ENCODE measurements around the gene GPATCH2L.

Gene GPATCH2L

GRCh38 chr14:76163668-76164363, 12.1 kb downstream of the GPATCH2L start:
- Mint-ChIP-seq H3K4me1 (peaks cover 50% of the 10 kb centered on the region), H3K9me3 (no peaks in the 10 kb centered on the region), H3K4me3 (no peak overlapping the region), H3K36me3 (peaks cover 63% of the 10 kb centered on the region), H3K27ac (no peak overlapping the region)
- DNase-seq (ENCODE audit: low spot score in 2 of 2) (no peak), ATAC-seq (no peak)

- Mint-ChIP-seq H3K4me1 (peaks cover 27% of the 10 kb centered on the region), H3K9me3 (no peaks in the 10 kb centered on the region), H3K36me3 (peaks cover 86% of the 10 kb centered on the region), H3K4me3 (no peak overlapping the region), H3K27ac (peak overlapping the region; percentile 43)
- DNase-seq (ENCODE audit: low spot score in 2 of 2) (no peak), ATAC-seq (no peak)
These were observed 16.8 kb downstream of the GPATCH2L start for GRCh38 chr14:76168531-76168930.

- ATAC-seq (no peak), DNase-seq (ENCODE audit: low spot score in 2 of 2) (no peak)
These were observed 18.1 kb downstream of the GPATCH2L start for GRCh38 chr14:76169776-76170175.

DNA sequence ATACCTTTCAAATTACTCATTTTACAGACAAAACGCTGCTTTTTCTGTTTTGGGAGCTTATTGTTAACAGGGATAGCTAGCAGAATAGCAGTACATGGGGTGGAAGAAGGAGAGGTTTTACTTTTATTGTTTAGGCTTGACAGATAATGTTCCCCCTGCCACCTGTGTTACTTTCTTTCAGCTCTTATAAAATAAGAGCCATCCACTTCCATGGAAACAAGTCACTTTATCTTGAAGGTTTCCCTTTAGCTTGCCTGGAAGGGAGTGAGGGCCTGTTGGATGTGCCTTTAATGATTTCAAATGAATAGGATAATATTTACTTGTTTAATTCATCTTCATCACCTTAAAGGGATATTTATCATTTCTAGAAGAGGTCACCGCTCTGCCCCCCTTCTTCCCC, 23.3 kb downstream of the GPATCH2L start:
- H3K9me3 Mint-ChIP-seq, result no peaks in the 10 kb centered on the region
- ATAC-seq (no peak), DNase-seq (ENCODE audit: low spot score in 2 of 2) (no peak)
- H3K27ac Mint-ChIP-seq, result no peak overlapping the region
- no peaks in the 10 kb centered on the region for H3K4me1 Mint-ChIP-seq
- peaks cover 94% of the 10 kb centered on the region for H3K36me3 Mint-ChIP-seq
- no peak overlapping the region for H3K4me3 Mint-ChIP-seq

More at GRCh38 chr14:76169776-76170175, 18.1 kb downstream of the GPATCH2L start:
- H3K4me1 Mint-ChIP-seq, result peaks cover 18% of the 10 kb centered on the region
- no peak overlapping the region for H3K27ac Mint-ChIP-seq
- H3K36me3 Mint-ChIP-seq, result peaks cover 93% of the 10 kb centered on the region
- no peak overlapping the region for H3K4me3 Mint-ChIP-seq
- no peaks in the 10 kb centered on the region for H3K9me3 Mint-ChIP-seq

DNA sequence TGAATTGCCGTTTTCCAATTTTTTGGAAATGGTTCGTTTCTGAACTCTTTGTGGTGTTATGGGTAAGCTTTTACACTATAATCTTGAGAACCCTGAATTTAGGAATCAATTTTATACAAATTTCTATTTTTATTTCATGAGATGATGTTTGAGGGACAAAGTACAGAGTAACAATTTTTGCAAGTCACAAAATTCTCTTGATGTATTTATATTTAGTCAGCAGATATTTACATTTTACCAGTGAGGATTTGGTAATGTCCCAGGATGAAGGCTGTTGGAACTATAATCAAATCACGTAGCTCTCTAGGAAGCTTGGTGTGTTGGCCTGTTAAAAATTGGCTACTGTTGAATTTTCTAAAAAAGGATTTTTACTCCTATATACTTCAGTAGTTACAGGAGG, 24.2 kb downstream of the GPATCH2L start:
- H3K4me3 Mint-ChIP-seq, result no peak overlapping the region
- peaks cover 94% of the 10 kb centered on the region for H3K36me3 Mint-ChIP-seq
- H3K9me3 Mint-ChIP-seq, result no peaks in the 10 kb centered on the region
- H3K27ac Mint-ChIP-seq, result no peak overlapping the region
- no peak for DNase-seq (ENCODE audit: low spot score in 2 of 2)
- no peaks in the 10 kb centered on the region for H3K4me1 Mint-ChIP-seq
- ATAC-seq, result no peak

DNA sequence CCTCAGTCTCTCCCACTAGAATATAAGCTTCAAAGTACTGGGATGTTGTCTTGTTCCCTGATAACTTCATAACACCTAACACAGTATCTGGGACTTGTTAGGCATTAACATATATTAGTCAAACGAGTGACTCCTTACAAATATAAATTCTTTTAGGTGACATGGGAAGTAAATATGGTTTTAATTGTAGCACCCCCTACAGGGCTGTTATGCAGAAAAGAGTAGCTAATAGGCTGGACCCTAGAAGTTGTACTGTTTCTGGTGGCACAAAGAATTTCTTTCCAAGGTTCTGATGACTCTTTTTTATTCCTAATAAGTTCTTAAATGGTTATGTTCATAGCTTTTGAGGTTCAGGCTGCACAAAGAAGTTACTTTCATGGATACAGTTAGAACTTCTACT, 29.8 kb downstream of the GPATCH2L start:
- Mint-ChIP-seq H3K4me1 (peaks cover 12% of the 10 kb centered on the region), H3K4me3 (no peak overlapping the region), H3K27ac (no peak overlapping the region), H3K9me3 (no peaks in the 10 kb centered on the region), H3K36me3 (peaks cover 92% of the 10 kb centered on the region)
- ATAC-seq (no peak), DNase-seq (ENCODE audit: low spot score in 2 of 2) (no peak)

GRCh38 chr14:76186308-76187027, 34.7 kb downstream of the GPATCH2L start:
- H3K9me3 Mint-ChIP-seq, result no peaks in the 10 kb centered on the region
- H3K4me3 Mint-ChIP-seq, result no peak overlapping the region
- no peak for DNase-seq (ENCODE audit: low spot score in 2 of 2)
- H3K27ac Mint-ChIP-seq, result peak overlapping the region; percentile 65
- ATAC-seq, result no peak
- peaks cover 18% of the 10 kb centered on the region for H3K4me1 Mint-ChIP-seq
- H3K36me3 Mint-ChIP-seq, result peaks cover 97% of the 10 kb centered on the region

- Mint-ChIP-seq H3K36me3 (peaks cover 100% of the 10 kb centered on the region), H3K27ac (no peak overlapping the region), H3K4me3 (no peak overlapping the region), H3K9me3 (no peaks in the 10 kb centered on the region), H3K4me1 (peaks cover 6% of the 10 kb centered on the region)
- DNase-seq (ENCODE audit: low spot score in 2 of 2), result no peak
- ATAC-seq, result no peak
These were observed 39.6 kb downstream of the GPATCH2L start for GRCh38 chr14:76191297-76191696.

DNA sequence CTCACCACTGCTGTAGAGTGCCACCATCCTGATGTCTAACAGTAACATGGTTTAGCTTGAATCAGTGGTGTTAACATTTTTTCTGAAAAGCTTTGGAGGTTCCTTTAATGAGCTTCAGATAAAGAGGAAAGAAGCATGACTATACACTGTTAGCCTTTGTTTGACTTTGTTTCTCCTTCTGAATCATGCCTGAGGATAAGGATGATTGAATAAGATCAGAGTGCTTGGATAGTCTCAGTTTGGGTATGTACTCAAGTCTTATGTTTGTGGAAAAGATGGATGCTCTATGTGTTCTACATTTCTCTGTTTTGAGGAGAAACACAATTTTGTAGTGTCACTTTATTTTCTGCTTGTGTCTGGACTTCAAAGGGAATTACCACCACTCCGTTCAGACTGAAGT, 42.0 kb downstream of the GPATCH2L start:
- Mint-ChIP-seq H3K4me3 (no peak overlapping the region), H3K9me3 (no peaks in the 10 kb centered on the region), H3K4me1 (no peaks in the 10 kb centered on the region), H3K36me3 (peaks cover 100% of the 10 kb centered on the region), H3K27ac (peak overlapping the region; percentile 35)
- ATAC-seq, result no peak
- no peak for DNase-seq (ENCODE audit: low spot score in 2 of 2)

DNA sequence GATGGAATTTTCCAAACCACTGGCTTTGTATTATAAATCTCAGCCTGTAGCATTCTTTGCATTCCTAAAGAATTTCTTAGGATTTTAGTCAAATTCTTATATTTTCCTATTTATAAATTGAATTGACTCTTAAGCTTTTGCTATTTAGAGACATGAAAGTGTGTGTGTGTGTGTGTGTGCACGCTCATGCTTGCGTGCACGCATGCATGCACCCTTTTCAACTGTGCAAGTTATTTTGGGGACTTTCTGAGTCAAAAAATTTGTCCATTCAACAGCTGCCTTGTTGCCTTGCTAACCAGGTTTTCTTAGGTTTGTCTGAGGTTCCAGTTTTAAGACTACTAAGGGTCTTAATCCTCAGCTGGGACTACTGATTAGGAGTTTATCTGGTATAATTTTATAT, 42.6 kb downstream of the GPATCH2L start:
- H3K36me3 Mint-ChIP-seq, result peaks cover 100% of the 10 kb centered on the region
- H3K9me3 Mint-ChIP-seq, result no peaks in the 10 kb centered on the region
- no peak overlapping the region for H3K27ac Mint-ChIP-seq
- H3K4me1 Mint-ChIP-seq, result no peaks in the 10 kb centered on the region
- DNase-seq (ENCODE audit: low spot score in 2 of 2) (no peak), ATAC-seq (no peak)
- no peak overlapping the region for H3K4me3 Mint-ChIP-seq

GRCh38 chr14:76195003-76195402, 43.3 kb downstream of the GPATCH2L start:
- Mint-ChIP-seq H3K9me3 (no peaks in the 10 kb centered on the region), H3K4me3 (no peak overlapping the region), H3K27ac (no peak overlapping the region), H3K4me1 (no peaks in the 10 kb centered on the region), H3K36me3 (peaks cover 100% of the 10 kb centered on the region)
- ATAC-seq (no peak), DNase-seq (ENCODE audit: low spot score in 2 of 2) (no peak)

GRCh38 chr14:76196980-76197695, 45.4 kb downstream of the GPATCH2L start:
- Mint-ChIP-seq H3K4me3 (no peak overlapping the region), H3K4me1 (no peaks in the 10 kb centered on the region), H3K27ac (no peak overlapping the region), H3K36me3 (peaks cover 100% of the 10 kb centered on the region), H3K9me3 (no peaks in the 10 kb centered on the region)
- DNase-seq (ENCODE audit: low spot score in 2 of 2) (no peak), ATAC-seq (no peak)

DNA sequence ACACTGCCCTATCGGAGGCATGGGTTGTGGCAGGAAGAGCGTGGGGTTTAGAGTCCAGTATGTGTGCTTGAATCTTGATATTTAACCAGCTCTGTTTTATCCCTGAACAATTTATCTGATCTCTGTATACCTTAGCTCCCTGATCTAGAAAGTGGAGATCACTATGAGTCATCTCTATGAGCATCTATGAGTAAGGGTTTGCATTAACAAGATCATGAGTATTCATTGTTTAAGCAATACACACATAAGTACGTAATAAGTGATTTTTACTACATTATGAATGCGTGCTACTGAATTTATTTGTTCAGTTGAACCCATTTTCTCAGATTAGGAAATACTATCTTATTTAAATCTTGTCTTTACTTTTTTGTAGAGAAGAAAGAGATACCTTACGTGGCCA, 49.4 kb downstream of the GPATCH2L start:
- peak; percentile 74 for ATAC-seq

DNA sequence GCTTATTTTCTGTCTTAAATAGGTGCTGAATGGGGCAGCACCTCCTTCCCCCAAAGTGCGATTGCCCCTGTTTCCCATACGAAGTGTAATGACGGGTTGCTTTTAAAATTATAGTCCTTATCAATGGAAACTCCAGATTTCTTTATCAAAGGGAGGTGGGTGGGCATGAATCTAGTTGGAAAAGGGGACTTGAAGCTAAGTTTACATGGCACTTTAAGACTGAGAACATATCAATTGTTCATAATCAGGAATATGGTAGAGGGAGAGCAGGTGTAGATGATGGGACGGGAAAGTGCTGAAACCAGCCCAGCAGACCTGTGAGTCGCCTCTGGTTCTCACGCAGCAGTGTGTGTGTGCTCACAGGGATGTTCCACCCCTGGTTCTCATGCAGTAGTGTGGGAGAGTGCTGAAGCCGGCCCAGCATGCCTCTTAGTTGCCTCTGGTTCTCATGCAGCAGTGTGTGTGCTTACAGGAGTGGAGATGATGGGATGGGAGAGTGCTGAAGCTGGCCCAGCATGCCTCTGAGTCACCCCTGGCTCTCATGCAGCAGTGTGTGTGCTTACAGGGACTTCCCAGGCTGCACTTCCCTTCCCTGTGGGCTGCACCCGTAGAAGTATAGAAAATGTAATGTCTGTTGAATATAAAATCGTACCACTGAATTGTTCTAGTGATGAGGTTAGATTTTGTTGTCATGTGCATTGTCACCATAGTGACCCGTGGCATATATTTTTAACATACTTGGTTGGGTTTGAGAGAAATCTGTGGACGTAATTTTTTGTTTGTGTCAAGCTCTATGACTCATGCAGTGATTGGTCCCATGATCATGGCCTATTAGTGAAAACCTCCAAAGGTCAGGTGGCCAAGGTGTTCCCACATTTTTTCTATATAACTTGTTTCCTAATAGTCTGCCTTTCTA, 51.6 kb downstream of the GPATCH2L start:
- Mint-ChIP-seq H3K4me1 (peaks cover 7% of the 10 kb centered on the region), H3K27ac (no peak overlapping the region), H3K9me3 (no peaks in the 10 kb centered on the region), H3K36me3 (peaks cover 70% of the 10 kb centered on the region), H3K4me3 (no peak overlapping the region)
- peak; percentile 68 for ATAC-seq
- DNase-seq (ENCODE audit: low spot score in 2 of 2), result no peak

More for the DNA sequence above, 49.4 kb downstream of the GPATCH2L start:
- Mint-ChIP-seq H3K9me3 (no peaks in the 10 kb centered on the region), H3K36me3 (peaks cover 85% of the 10 kb centered on the region), H3K4me1 (peaks cover 7% of the 10 kb centered on the region), H3K27ac (no peak overlapping the region), H3K4me3 (no peak overlapping the region)
- DNase-seq (ENCODE audit: low spot score in 2 of 2), result no peak
